Erythroblast (primary cell): ENCODE data around the gene LRMDA.

Source experiments
- GATA1 ChIP-seq: IDR thresholded peaks from 2 replicates; pipeline ENCODE4 v1.6.1; 2011; ENCODE audit warnings: low read depth, mild to moderate bottlenecking, control low read depth, low read length, moderate library complexity
- POLR2A ChIP-seq: IDR thresholded peaks from 2 replicates; pipeline ENCODE4 v1.6.1; 2011; ENCODE audit warnings: mild to moderate bottlenecking, low read length

DNA sequence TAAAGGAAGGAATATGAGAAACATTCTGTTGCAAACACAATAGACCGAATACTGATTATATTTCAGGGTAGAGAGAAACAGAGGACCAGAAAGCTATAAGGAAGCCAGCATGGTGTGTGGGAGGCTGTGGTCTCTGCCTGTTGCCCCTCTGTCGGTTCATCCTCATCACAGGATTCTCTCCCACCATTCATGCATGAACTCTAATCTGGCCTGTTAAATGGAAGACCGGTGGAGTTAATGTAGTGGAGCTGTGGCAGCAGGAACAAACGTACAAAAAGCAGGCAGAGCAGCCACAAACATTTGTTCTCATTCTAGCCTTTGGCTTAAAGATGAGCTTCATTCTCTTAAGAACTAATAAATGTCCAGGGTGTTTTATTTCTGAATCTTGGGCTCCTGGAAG is 902.4 kb downstream of the LRMDA start:
- TF ChIP-seq POLR2A (no peak), GATA1 (no peak)
